SHP77 (cell line): ENCODE data around the gene AMER2.
"Not testable (repeated sequence)": the region's sequence is repeated elsewhere in the genome, so short reads cannot be mapped to it uniquely, and the experiment has no call there.

ENCODE experiments used
- DNase-seq, 2 experiments: peaks; one replicate each; lab custom pipeline; 2025; lab: John Stamatoyannopoulos, UW

AMER2 gene

DNA sequence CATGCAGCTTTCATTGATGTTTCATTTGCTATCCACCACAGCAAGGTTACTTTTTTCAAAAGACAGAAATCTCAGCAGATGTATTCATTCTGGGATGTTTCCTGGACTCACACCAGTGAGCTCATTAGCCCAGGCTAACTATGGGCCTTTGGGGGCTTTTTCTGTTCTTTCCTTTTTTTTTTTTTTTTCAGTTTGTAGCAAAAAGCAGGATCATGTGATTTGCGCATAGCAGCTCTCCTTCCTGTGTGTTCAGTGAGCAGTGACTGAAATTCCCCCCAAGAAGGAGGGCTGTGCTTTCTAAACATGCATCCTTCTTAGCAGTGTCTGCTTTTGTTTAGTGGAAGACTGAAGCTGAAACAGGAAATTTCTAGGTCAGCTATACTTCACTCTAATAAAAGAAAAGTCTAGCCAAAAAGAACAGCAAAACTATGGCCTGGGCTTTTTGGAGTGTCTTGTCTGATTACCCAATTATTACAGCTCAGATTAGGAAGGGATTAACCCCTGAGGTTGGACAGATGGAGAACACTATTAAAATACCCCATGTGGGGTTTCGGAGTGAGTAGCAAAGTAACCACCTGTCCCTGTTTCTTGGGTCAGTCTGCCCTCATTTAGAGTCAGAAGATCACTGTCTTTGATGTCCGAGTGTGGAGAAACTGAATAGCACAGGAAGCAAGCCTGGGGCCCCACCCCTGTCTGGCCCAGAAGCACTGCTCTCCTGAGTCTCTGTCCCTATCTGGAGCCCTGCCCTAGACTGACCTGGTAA lies 8.9 kb upstream of the AMER2 start:
- no peak for DNase-seq

- DNase-seq, result no peak
These were observed 8.0 kb upstream of the AMER2 start for GRCh38 chr13:25179832-25180774.

- DNase-seq, result no peak
These were observed 6.9 kb upstream of the AMER2 start for GRCh38 chr13:25179011-25179410.

GRCh38 chr13:25178070-25178469 lies 6.0 kb upstream of the AMER2 start:
- DNase-seq, result no peak

- no peak for DNase-seq
These were observed 5.5 kb upstream of the AMER2 start for GRCh38 chr13:25177636-25178035.

GRCh38 chr13:25177012-25177411 lies 4.9 kb upstream of the AMER2 start:
- DNase-seq, result no peak

DNA sequence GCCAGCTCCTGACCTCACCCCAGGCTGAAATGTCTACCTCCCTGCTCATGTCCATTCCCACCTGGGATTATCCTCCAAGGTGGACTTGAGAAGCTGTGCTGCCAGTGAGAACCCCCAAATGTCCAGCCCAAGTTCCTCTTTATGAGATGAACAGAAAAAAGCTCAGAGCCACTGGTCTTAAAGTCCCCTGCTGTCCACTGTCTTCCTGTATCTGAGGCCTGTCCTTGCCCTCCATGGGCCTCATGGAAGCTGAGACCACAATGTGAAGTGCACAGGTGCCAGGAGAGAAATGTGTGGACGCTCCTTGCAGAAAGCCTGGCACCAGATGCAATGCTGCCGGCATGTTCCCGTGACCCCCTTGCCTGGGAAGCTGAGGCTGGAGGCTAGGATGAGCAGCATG lies 3.3 kb upstream of the AMER2 start:
- DNase-seq, result no peak

DNA sequence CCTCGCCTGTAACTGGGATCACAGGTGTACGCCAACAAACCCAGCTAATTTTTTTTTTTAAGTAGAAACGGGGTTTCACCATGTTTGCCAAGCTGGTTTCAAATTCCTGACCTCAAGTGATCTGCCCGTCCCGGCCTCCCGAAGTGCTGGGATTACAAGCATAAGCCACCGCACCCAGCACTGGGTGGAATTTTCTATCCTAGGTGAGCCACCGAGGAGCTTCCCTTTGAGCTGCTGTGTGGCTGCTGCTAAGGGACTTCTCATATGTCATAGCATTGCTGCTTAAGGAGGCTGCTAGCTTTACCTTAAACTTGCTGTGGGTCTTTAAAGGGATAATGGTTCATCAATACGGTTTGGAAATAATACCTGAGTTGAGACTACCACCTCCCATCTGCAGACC lies 2.9 kb upstream of the AMER2 start:
- no peak for DNase-seq

- DNase-seq, result no peak
These were observed 2.2 kb upstream of the AMER2 start for GRCh38 chr13:25174304-25174703.

DNA sequence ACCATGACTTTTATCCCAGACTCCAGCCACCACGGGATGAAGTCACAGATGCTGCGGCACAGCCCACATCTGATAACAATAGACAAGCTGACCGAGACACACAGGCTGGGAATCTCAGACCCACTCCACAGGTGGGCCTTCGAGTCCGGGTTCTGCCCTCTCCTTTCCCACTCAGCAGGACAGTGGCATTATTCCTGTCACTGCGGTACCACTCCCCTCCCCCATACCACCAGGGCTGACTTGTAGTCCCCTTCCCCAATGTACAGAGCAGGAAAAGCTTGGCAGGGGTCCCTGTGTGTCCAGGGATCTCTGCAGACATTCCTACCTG lies 179 bp upstream of the AMER2 start:
- no peak for DNase-seq

- DNase-seq, result no peak
These were observed 945 bp downstream of the AMER2 start for GRCh38 chr13:25171170-25171516.

DNA sequence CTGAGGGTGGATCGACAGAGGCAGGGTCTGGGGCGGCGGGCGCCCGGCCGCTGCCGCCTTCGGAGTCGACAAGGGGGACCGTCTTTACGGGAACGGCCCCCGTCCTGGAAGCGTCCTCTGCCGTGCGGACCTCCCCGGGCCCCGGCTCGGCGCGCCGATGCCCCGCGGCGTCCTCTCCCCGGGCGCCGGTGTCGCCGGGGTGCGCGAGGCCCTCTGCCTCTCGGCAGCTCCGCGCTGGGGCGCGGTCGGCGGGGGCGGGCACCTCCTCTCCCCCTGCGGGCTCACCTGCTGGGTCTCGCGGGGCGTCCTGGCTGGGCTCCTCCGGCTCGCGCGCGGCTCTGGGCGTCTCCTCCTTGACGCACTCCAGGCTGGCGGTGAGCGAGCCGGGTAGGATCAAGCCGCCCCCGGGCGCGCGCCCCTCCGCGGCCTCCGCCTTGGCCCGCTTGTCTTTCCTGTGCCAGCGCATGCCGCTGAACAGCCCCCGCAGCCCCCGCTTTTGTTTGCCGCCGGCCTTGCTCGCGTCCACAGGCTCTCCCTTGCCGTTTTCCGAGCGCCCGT lies 1.5 kb downstream of the AMER2 start:
- no peak for DNase-seq

- no peak for DNase-seq
These were observed 2.0 kb downstream of the AMER2 start for GRCh38 chr13:25169951-25170553.

DNA sequence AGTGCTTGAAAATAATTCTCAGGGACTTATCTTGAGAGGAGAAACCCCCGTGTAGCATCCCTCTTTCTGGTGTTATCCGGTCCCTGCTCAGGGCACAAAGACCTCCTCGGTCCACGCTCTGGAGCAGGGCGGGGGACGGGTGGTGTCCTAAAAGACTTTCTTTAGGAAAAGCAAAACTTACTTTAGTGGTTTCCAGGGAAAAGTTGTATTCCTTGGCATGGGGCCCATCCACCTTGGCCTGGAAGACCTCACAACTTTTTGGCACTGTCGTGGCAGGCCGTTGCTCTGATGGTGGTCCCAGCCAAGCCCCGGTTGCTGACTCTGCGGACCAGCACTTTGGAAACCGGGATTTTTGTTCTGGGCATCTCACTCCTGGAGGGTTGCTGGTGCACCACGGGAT lies 2.7 kb downstream of the AMER2 start:
- no peak for DNase-seq

DNA sequence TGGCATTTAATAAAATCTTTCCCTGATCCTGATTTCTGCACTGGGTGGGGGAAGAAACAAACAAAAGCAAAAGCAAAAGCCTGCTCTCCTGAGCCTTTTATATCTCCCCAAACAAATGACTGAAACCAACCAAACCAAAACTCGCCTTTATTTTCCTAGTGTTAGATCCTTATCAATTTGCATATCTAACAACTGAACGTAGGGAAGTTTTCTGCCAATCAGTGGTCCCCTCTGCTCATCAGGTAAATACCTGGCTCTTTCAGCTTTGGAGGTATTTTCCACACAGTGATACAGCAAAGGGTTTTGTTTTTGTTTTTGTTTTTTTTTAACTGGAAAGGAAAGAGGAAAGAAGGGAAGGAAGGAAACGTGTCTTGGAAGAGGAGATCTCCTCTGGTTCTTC lies 3.3 kb downstream of the AMER2 start:
- no peak for DNase-seq

- no peak for DNase-seq
These were observed 4.5 kb downstream of the AMER2 start for GRCh38 chr13:25167382-25168174.

DNA sequence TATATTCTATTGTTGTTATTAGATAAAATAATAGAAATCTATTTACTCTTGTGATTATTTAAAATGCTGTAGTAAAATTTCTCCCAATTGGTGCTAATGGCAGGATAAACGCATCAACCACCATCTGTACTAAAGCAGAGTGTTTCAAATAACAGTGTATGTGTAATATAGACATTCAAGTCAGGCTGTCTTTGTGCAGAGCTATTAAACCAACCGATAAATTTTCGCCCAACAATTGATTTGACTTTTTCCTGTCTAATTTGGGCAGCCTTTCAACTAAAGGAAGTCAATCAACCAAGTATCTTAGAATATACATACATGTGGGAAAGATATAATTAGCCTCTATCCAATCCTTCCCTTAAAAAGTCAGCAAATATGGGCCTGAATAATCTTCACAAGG lies 5.8 kb downstream of the AMER2 start:
- DNase-seq, result no peak

DNA sequence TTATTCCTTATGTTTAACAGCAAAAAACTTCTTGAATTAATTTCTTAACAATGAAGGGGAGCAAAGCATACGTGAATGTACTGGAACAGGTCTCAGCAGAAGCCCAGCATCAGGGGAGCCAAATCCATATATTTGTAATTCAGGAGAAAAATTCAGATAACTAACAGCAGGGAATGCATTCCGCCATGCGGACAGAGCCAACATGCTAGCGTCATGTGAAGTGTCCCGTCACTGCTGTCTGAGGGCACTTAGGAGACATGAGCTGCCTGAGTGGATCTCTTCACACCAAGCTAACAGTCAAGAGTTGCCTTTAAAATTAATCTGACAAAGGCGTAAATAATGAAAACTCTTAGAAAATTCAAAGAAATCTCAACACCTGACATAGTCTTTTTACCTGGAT lies 6.4 kb downstream of the AMER2 start:
- DNase-seq, result no peak

DNA sequence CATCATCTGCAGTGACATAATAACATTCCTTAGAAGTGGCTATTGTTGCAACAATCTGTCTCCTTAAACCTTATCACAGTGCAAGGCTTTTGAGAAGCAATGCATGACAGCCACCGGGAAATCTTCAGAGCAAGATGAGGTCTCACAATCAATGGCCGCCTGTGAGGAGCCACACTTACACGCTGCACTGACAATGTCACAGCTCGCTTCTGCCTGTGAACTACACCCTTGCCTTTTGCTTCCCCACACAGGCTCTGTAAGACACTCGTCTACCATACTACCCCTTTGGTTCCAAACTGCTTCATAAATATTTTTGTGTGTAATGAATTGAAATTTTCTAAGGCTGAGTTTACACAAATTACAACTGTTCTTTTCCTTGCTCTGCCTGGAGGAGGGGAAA lies 6.9 kb downstream of the AMER2 start:
- not testable (repeated sequence) for DNase-seq

GRCh38 chr13:25157681-25158080 lies 14.4 kb downstream of the AMER2 start:
- DNase-seq, result no peak

DNA sequence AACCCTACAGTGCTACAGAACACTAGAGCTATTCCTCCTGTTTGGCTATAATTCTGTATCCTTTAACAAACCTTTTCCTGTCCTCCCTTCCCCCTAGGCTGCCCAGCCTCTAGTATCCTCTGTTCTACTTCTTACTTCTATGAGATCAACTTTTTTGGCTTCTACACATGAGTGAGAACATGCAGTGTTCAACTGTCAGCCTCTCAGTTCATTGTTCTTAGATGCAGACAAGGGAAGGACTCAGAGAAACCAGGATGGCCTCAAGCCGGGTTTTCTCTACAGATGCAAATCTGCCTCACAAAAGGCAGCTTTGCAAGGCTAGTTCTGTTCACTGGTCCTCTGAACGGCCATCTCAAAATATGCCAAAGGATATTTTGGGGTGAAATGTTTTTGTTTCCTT lies 18.4 kb downstream of the AMER2 start:
- no peak for DNase-seq

GRCh38 chr13:25151626-25152195 lies 20.4 kb downstream of the AMER2 start:
- no peak for DNase-seq
